Natural killer cell (primary cell): ENCODE results near the gene HPSE2. TPM values are rescaled to one million over a fixed set of nuclear protein-coding genes. Genes with fewer than 3 reads are reported as not detected.
"Not testable (repeated sequence)": the region's sequence is repeated elsewhere in the genome, so short reads cannot be mapped to it uniquely, and the experiment has no call there.

Experiments
- ATAC-seq, 3 donors: fragments of 150-1000 bp in 2 of 3; fragments of 200-7000 bp in 1 of 3; cut with Tn5 transposase; 1 replicate in 1 of 3; 2 replicates in 2 of 3; pipeline ENCODE4 v1.10.0; 2021; ENCODE audit warnings: mild to moderate bottlenecking in 2 of 3, moderate library complexity in 2 of 3
- DNase-seq, 2 donors: peaks; one replicate each; pipeline versions ENCODE4 v3.0.0 to v3.0.0-alpha.2; 2013 to 2021; ENCODE audit warnings: mixed read lengths in 1 of 2
- H3K27ac ChIP-seq: one replicate; pipeline ENCODE4 v1.5.1; 2013; ENCODE audit warnings: mild to moderate bottlenecking, low read length
- H3K27me3 ChIP-seq: one replicate; pipeline ENCODE4 v1.6.1; 2013; ENCODE audit warnings: low read length; ENCODE audit not compliant: control insufficient read depth, insufficient read depth
- H3K36me3 ChIP-seq: one replicate; pipeline ENCODE4 v1.6.1; 2013; ENCODE audit warnings: low read length; ENCODE audit not compliant: control insufficient read depth, insufficient read depth
- H3K4me1 ChIP-seq: one replicate; pipeline ENCODE4 v1.6.1; 2013; ENCODE audit warnings: low read length; ENCODE audit not compliant: control insufficient read depth, insufficient read depth
- H3K4me3 ChIP-seq: one replicate; pipeline ENCODE4 v1.5.1; 2013; ENCODE audit warnings: low read length
- H3K9me3 ChIP-seq: one replicate; pipeline ENCODE4 v1.6.1; 2013; ENCODE audit warnings: low read length; ENCODE audit not compliant: control insufficient read depth, insufficient read depth
- H3K27ac Mint-ChIP-seq, 2 donors: one replicate each; pipeline ENCODE4 v1.8.0; 2022; ENCODE audit warnings: mild to moderate bottlenecking in 2 of 2, mixed read lengths in 2 of 2, moderate library complexity in 1 of 2
- H3K27me3 Mint-ChIP-seq, 2 donors: one replicate each; pipeline ENCODE4 v1.8.0; 2022; ENCODE audit warnings: low read depth in 2 of 2, mixed read lengths in 2 of 2
- H3K36me3 Mint-ChIP-seq: one replicate; pipeline ENCODE4 v1.8.0; 2022; ENCODE audit warnings: mixed read lengths
- H3K4me1 Mint-ChIP-seq, 2 donors: one replicate each; pipeline ENCODE4 v1.8.0; 2022; ENCODE audit warnings: mixed read lengths in 2 of 2
- H3K4me3 Mint-ChIP-seq: one replicate; pipeline ENCODE4 v1.8.0; 2022; ENCODE audit warnings: mild to moderate bottlenecking, moderate library complexity, mixed read lengths
- H3K9me3 Mint-ChIP-seq, 2 donors: one replicate each; pipeline ENCODE4 v1.8.0; 2022; ENCODE audit warnings: mixed read lengths in 2 of 2
- CTCF ChIP-seq: fragments of 200-600 bp; IDR thresholded peaks from one replicate; pipeline ENCODE4 v1.8.0; 2022; ENCODE audit warnings: antibody characterized with exemption
- WGBS: methylation state at CpG from one replicate; pipeline ENCODE4 v1.1.7; 2013; ENCODE audit warnings: missing lambda C conversion rate; ENCODE audit not compliant: insufficient coverage; 5-methylcytosine and 5-hydroxymethylcytosine counted together
- intact Hi-C: fragments of 100-400 bp; cut with micrococcal nuclease; formaldehyde crosslinking; loops from one replicate; pipeline ENCODE4 v1.14.2; 2022
- total RNA-seq, 4 donors: library from RNA; stranded (reverse); fragments of 120-200 nt in 1 of 4; gene quantifications; one replicate each; pipeline versions ENCODE4 v1.2.3 to v1.2.4, GENCODE V29; 2013 to 2022

HPSE2 gene
- total RNA-seq, 3 donors from 2014 or later (not counting 1 experiment from before 2014, with no cell fraction given): not detected

- DNase-seq (no peak), ATAC-seq (no peak)
- H3K4me3 Mint-ChIP-seq: no peak overlapping the region
- Histone ChIP-seq H3K9me3 (no peaks in the 10 kb centered on the region), H3K27me3 (no peaks in the 10 kb centered on the region), H3K4me3 (no peak overlapping the region), H3K4me1 (no peaks in the 10 kb centered on the region), H3K27ac (no peak overlapping the region), H3K36me3 (no peaks in the 10 kb centered on the region)
- no peaks in the 10 kb centered on the region for H3K36me3 Mint-ChIP-seq
- no peak overlapping the region for H3K27ac Mint-ChIP-seq
- intact Hi-C loops: no loop called here
- TF ChIP-seq CTCF: no peak
- no peaks in the 10 kb centered on the region for H3K4me1 Mint-ChIP-seq
- no peaks in the 10 kb centered on the region for H3K27me3 Mint-ChIP-seq
- no peaks in the 10 kb centered on the region for H3K9me3 Mint-ChIP-seq
Measured at GRCh38 chr10:99143011-99143410, 92.6 kb downstream of the HPSE2 start.

GRCh38 chr10:99132897-99133296 is 102.8 kb downstream of the HPSE2 start:
- H3K27me3 Mint-ChIP-seq, H3K4me3 ChIP-seq, H3K4me1 Mint-ChIP-seq, DNase-seq, H3K27me3 ChIP-seq, H3K27ac Mint-ChIP-seq, H3K9me3 ChIP-seq, H3K27ac ChIP-seq, H3K36me3 ChIP-seq, H3K4me3 Mint-ChIP-seq, H3K36me3 Mint-ChIP-seq, ATAC-seq, H3K4me1 ChIP-seq, intact Hi-C loops: not testable (repeated sequence)
- peaks cover 11% of the 10 kb centered on the region in 2 donors for H3K9me3 Mint-ChIP-seq
- 86% methylated on average over 3 of the region's 3 CpGs for WGBS

GRCh38 chr10:99125879-99126278 is 109.8 kb downstream of the HPSE2 start:
- no peak overlapping the region for H3K4me3 Mint-ChIP-seq
- no peak overlapping the region for H3K27ac Mint-ChIP-seq
- H3K36me3 Mint-ChIP-seq: no peaks in the 10 kb centered on the region

GRCh38 chr10:99124376-99124775 is 111.3 kb downstream of the HPSE2 start:
- Histone ChIP-seq H3K9me3 (no peaks in the 10 kb centered on the region), H3K27ac (no peak overlapping the region), H3K4me1 (no peaks in the 10 kb centered on the region), H3K36me3 (no peaks in the 10 kb centered on the region), H3K27me3 (no peaks in the 10 kb centered on the region), H3K4me3 (no peak overlapping the region)
- Mint-ChIP-seq H3K4me3 (no peak overlapping the region), H3K36me3 (no peaks in the 10 kb centered on the region), H3K27me3 (no peaks in the 10 kb centered on the region), H3K27ac (no peak overlapping the region), H3K4me1 (no peaks in the 10 kb centered on the region), H3K9me3 (peaks cover 6 to 7% of the 10 kb centered on the region in 2 donors)
- TF ChIP-seq CTCF: no peak
- WGBS: 93% methylated on average over 1 of the region's 1 CpG
- ATAC-seq (no peak), DNase-seq (no peak)
- intact Hi-C loops: no loop called here

More at GRCh38 chr10:99125879-99126278, 109.8 kb downstream of the HPSE2 start:
- DNase-seq (no peak), ATAC-seq (no peak)
- Histone ChIP-seq H3K27ac (no peak overlapping the region), H3K27me3 (no peaks in the 10 kb centered on the region), H3K36me3 (no peaks in the 10 kb centered on the region), H3K4me1 (no peaks in the 10 kb centered on the region), H3K4me3 (no peak overlapping the region), H3K9me3 (no peaks in the 10 kb centered on the region)
- Mint-ChIP-seq H3K9me3 (peaks cover 9% of the 10 kb centered on the region in 2 donors), H3K27me3 (no peaks in the 10 kb centered on the region), H3K4me1 (no peaks in the 10 kb centered on the region)
- WGBS: 81% methylated on average over 3 of the region's 3 CpGs
- TF ChIP-seq CTCF: no peak
- intact Hi-C loops: no loop called here
